CD4-positive, alpha-beta T cell treated with Interleukin-17A for 1 hour (primary cell): ENCODE data around the gene OSR1.

ENCODE experiments used
- DNase-seq: peaks from one replicate; pipeline ENCODE4 v3.0.0-alpha.2; 2020

The OSR1 gene

GRCh38 chr2:19357402-19358241 is 801 bp downstream of the OSR1 start:
- no peak for DNase-seq

GRCh38 chr2:19356545-19357401 is 1.6 kb downstream of the OSR1 start:
- DNase-seq, result no peak

- no peak for DNase-seq
Observed at GRCh38 chr2:19355931-19356544, 2.4 kb downstream of the OSR1 start.

GRCh38 chr2:19355416-19355821 is 3.0 kb downstream of the OSR1 start:
- DNase-seq, result no peak

GRCh38 chr2:19355014-19355405 is 3.4 kb downstream of the OSR1 start:
- no peak for DNase-seq

GRCh38 chr2:19353721-19354050 is 4.7 kb downstream of the OSR1 start:
- DNase-seq, result no peak

- DNase-seq, result no peak
Observed at GRCh38 chr2:19352946-19353720, 5.3 kb downstream of the OSR1 start.

GRCh38 chr2:19351899-19352697 is 6.3 kb downstream of the OSR1 start:
- DNase-seq, result no peak

GRCh38 chr2:19351499-19351898 is 6.9 kb downstream of the OSR1 start:
- DNase-seq, result no peak

GRCh38 chr2:19350678-19351401 is 7.6 kb downstream of the OSR1 start:
- DNase-seq, result no peak

- DNase-seq, result peak; percentile 58
Observed at GRCh38 chr2:19349911-19350677, 8.3 kb downstream of the OSR1 start.

GRCh38 chr2:19348692-19349091 is 9.7 kb downstream of the OSR1 start:
- DNase-seq, result no peak

GRCh38 chr2:19347619-19348562 is 10.5 kb downstream of the OSR1 start:
- peak; percentile 97 for DNase-seq

GRCh38 chr2:19346983-19347618 is 11.3 kb downstream of the OSR1 start:
- peak; percentile 41 for DNase-seq

GRCh38 chr2:19337742-19338141 is 20.7 kb downstream of the OSR1 start:
- DNase-seq, result no peak

GRCh38 chr2:19337202-19337601 is 21.2 kb downstream of the OSR1 start:
- no peak for DNase-seq

GRCh38 chr2:19336781-19337180 is 21.6 kb downstream of the OSR1 start:
- no peak for DNase-seq

GRCh38 chr2:19332503-19332902 is 25.9 kb downstream of the OSR1 start:
- DNase-seq, result no peak

GRCh38 chr2:19331450-19331849 is 27.0 kb downstream of the OSR1 start:
- DNase-seq, result no peak
